Measurements from ENCODE around the gene ANKRD33. TPM values are rescaled to one million over a fixed set of nuclear protein-coding genes. Genes with fewer than 3 reads are reported as not detected.
A peak's percentile ranks its signal among the peaks of the same experiment; 100 is the strongest.

ANKRD33 gene
- total RNA-seq = not detected

- Mint-ChIP-seq H3K36me3 (ENCODE audit: low read depth) (no peaks in the 10 kb centered on the region), H3K4me3 (no peak within 1 kb of the TSS), H3K4me1 (peaks cover 8% of the 10 kb centered on the region), H3K27ac (no peak within 1 kb of the TSS), H3K9me3 (no peaks in the 10 kb centered on the region), H3K27me3 (peaks cover 3% of the 10 kb centered on the region)
- ATAC-seq (replicated peaks) = no peak
These were observed at the start of gene ANKRD33 for GRCh38 chr12:51887476-51888315. Gene ANKRD33, plus strand, starts transcription at chr12:51888103. Its CDS starts 84 bp downstream, at chr12:51888187.

- Mint-ChIP-seq H3K4me3 (no peak overlapping the region), H3K27ac (no peak overlapping the region), H3K36me3 (ENCODE audit: low read depth) (no peaks in the 10 kb centered on the region), H3K4me1 (peaks cover 3% of the 10 kb centered on the region), H3K9me3 (no peaks in the 10 kb centered on the region), H3K27me3 (peaks cover 24% of the 10 kb centered on the region)
- ATAC-seq (replicated peaks) = no peak
These were observed 49.1 kb upstream of the ANKRD33 start for GRCh38 chr12:51838762-51839161.

GRCh38 chr12:51839310-51839947, 48.5 kb upstream of the ANKRD33 start:
- H3K27me3 Mint-ChIP-seq = peaks cover 27% of the 10 kb centered on the region
- H3K36me3 Mint-ChIP-seq (ENCODE audit: low read depth) = no peaks in the 10 kb centered on the region
- H3K4me1 Mint-ChIP-seq = peaks cover 3% of the 10 kb centered on the region
- no peak for ATAC-seq (replicated peaks)
- H3K4me3 Mint-ChIP-seq = no peak overlapping the region
- H3K9me3 Mint-ChIP-seq = no peaks in the 10 kb centered on the region
- H3K27ac Mint-ChIP-seq = no peak overlapping the region

- Mint-ChIP-seq H3K9me3 (no peaks in the 10 kb centered on the region), H3K36me3 (ENCODE audit: low read depth) (no peaks in the 10 kb centered on the region), H3K4me1 (peaks cover 4% of the 10 kb centered on the region), H3K4me3 (no peak overlapping the region), H3K27me3 (peaks cover 34% of the 10 kb centered on the region), H3K27ac (no peak overlapping the region)
- no peak for ATAC-seq (replicated peaks)
These were observed 46.9 kb upstream of the ANKRD33 start for GRCh38 chr12:51840966-51841365.

- Mint-ChIP-seq H3K36me3 (ENCODE audit: low read depth) (no peaks in the 10 kb centered on the region), H3K27me3 (peaks cover 40% of the 10 kb centered on the region), H3K4me1 (peaks cover 8% of the 10 kb centered on the region), H3K9me3 (no peaks in the 10 kb centered on the region), H3K4me3 (no peak overlapping the region), H3K27ac (no peak overlapping the region)
- no peak for ATAC-seq (replicated peaks)
These were observed 46.2 kb upstream of the ANKRD33 start for GRCh38 chr12:51841727-51842126.

- no peaks in the 10 kb centered on the region for H3K9me3 Mint-ChIP-seq
- ATAC-seq (replicated peaks) = no peak
- H3K36me3 Mint-ChIP-seq (ENCODE audit: low read depth) = no peaks in the 10 kb centered on the region
- H3K4me1 Mint-ChIP-seq = peaks cover 5% of the 10 kb centered on the region
- peaks cover 27% of the 10 kb centered on the region for H3K27me3 Mint-ChIP-seq
- no peak overlapping the region for H3K27ac Mint-ChIP-seq
- no peak overlapping the region for H3K4me3 Mint-ChIP-seq
These were observed 43.0 kb upstream of the ANKRD33 start for GRCh38 chr12:51844854-51845253.

- no peak for ATAC-seq (replicated peaks)
- H3K27ac Mint-ChIP-seq = no peak overlapping the region
- H3K9me3 Mint-ChIP-seq = no peaks in the 10 kb centered on the region
- no peaks in the 10 kb centered on the region for H3K36me3 Mint-ChIP-seq (ENCODE audit: low read depth)
- peaks cover 5% of the 10 kb centered on the region for H3K4me1 Mint-ChIP-seq
- H3K27me3 Mint-ChIP-seq = peaks cover 26% of the 10 kb centered on the region
- H3K4me3 Mint-ChIP-seq = no peak overlapping the region
These were observed 42.4 kb upstream of the ANKRD33 start for GRCh38 chr12:51845482-51845881.

- peaks cover 26% of the 10 kb centered on the region for H3K27me3 Mint-ChIP-seq
These were observed 41.6 kb upstream of the ANKRD33 start for GRCh38 chr12:51846271-51846691.

GRCh38 chr12:51846911-51847642, 40.8 kb upstream of the ANKRD33 start:
- Mint-ChIP-seq H3K36me3 (ENCODE audit: low read depth) (no peaks in the 10 kb centered on the region), H3K4me3 (peak overlapping the region; percentile 59), H3K4me1 (peaks cover 8% of the 10 kb centered on the region), H3K9me3 (no peaks in the 10 kb centered on the region), H3K27me3 (peaks cover 23% of the 10 kb centered on the region), H3K27ac (no peak overlapping the region)
- peak; percentile 63 for ATAC-seq (replicated peaks)

More at GRCh38 chr12:51846271-51846691, 41.6 kb upstream of the ANKRD33 start:
- Mint-ChIP-seq H3K4me3 (peak overlapping the region; percentile 59), H3K27ac (no peak overlapping the region), H3K36me3 (ENCODE audit: low read depth) (no peaks in the 10 kb centered on the region), H3K4me1 (peaks cover 5% of the 10 kb centered on the region), H3K9me3 (no peaks in the 10 kb centered on the region)
- no peak for ATAC-seq (replicated peaks)

- H3K27ac Mint-ChIP-seq = no peak overlapping the region
- no peaks in the 10 kb centered on the region for H3K36me3 Mint-ChIP-seq (ENCODE audit: low read depth)
- H3K9me3 Mint-ChIP-seq = no peaks in the 10 kb centered on the region
- H3K4me3 Mint-ChIP-seq = peak overlapping the region; percentile 33
- peak; percentile 9 for ATAC-seq (replicated peaks)
- peaks cover 22% of the 10 kb centered on the region for H3K27me3 Mint-ChIP-seq
- H3K4me1 Mint-ChIP-seq = peaks cover 8% of the 10 kb centered on the region
These were observed 40.1 kb upstream of the ANKRD33 start for GRCh38 chr12:51847643-51848325.

- peaks cover 26% of the 10 kb centered on the region for H3K27me3 Mint-ChIP-seq
These were observed 39.6 kb upstream of the ANKRD33 start, which contains the start of gene FIGNL2 for GRCh38 chr12:51848326-51848727. Gene FIGNL2, minus strand, starts transcription at chr12:51848718. Its CDS starts 26,305 bp downstream, at chr12:51822413.

GRCh38 chr12:51848841-51849735, 38.8 kb upstream of the ANKRD33 start:
- no peak for ATAC-seq (replicated peaks)
- Mint-ChIP-seq H3K27ac (no peak overlapping the region), H3K4me3 (no peak overlapping the region), H3K4me1 (peaks cover 8% of the 10 kb centered on the region), H3K9me3 (no peaks in the 10 kb centered on the region), H3K36me3 (ENCODE audit: low read depth) (no peaks in the 10 kb centered on the region), H3K27me3 (peaks cover 22% of the 10 kb centered on the region)

More at GRCh38 chr12:51848326-51848727, 39.6 kb upstream of the ANKRD33 start, which contains the start of gene FIGNL2:
- Mint-ChIP-seq H3K36me3 (ENCODE audit: low read depth) (no peaks in the 10 kb centered on the region), H3K4me1 (peaks cover 8% of the 10 kb centered on the region), H3K9me3 (no peaks in the 10 kb centered on the region), H3K27ac (no peak within 1 kb of the TSS), H3K4me3 (peak within 1 kb of the TSS; percentile 33)
- ATAC-seq (replicated peaks) = no peak
